LNCaP clone FGC (cell line): ENCODE data around the gene SPNS1.

Experiments
- DNase-seq: peaks from one replicate; pipeline ENCODE4 v3.0.0-alpha.2; 2011; ENCODE audit warnings: low read depth
- H3K4me3 ChIP-seq: 2 replicates; pipeline ENCODE4 v1.5.1; 2011; ENCODE audit warnings: mild to moderate bottlenecking, low read depth, low read length, control low read depth
- TF ChIP-seq, protein P1 (sequence below): IDR thresholded peaks from 2 replicates; pipeline ENCODE4 v1.5.1; 2012; ENCODE audit warnings: mild to moderate bottlenecking; ENCODE audit not compliant: control insufficient read depth, insufficient read depth; ENCODE audit errors: extremely low read depth

Gene SPNS1

DNA sequence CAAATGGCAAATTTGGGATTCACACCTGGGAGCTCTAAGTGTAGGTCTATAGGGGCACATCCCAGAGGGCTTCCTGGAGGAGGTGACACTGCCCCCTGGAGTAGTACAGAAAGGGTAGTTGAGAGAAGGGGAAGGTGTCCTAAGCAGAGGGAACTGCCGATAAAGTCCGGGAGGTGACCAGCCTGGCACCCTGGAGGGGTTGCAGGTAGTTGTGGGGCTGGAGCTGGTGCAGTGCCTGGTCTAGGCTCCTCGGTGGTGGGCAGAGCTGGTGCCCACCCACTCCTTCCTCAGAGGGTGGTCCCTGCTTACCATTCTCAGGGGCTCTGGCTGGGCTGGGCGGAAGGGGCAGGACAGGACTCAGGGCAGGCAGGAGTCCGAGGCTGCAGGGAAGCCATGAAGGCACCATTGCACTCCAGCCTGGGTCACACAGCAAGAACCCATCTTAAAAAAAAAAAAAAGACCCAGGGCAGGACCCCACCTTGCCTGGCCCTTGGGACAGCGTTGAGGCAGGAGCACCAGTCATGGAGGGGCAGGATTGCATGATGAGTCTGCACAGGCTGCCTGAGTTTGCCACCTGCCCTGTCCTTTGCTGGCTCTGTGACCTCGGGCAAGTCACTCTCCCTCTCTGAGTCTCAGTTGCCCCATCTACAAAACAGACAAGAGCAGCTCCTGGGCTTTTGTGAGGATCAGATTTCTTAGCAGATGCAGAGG, 54.0 kb downstream of the SPNS1 start:
- no peak for DNase-seq
- no peak overlapping the region for H3K4me3 ChIP-seq
- TF ChIP-seq, protein P1, sequence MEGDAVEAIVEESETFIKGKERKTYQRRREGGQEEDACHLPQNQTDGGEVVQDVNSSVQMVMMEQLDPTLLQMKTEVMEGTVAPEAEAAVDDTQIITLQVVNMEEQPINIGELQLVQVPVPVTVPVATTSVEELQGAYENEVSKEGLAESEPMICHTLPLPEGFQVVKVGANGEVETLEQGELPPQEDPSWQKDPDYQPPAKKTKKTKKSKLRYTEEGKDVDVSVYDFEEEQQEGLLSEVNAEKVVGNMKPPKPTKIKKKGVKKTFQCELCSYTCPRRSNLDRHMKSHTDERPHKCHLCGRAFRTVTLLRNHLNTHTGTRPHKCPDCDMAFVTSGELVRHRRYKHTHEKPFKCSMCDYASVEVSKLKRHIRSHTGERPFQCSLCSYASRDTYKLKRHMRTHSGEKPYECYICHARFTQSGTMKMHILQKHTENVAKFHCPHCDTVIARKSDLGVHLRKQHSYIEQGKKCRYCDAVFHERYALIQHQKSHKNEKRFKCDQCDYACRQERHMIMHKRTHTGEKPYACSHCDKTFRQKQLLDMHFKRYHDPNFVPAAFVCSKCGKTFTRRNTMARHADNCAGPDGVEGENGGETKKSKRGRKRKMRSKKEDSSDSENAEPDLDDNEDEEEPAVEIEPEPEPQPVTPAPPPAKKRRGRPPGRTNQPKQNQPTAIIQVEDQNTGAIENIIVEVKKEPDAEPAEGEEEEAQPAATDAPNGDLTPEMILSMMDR, result no peak

DNA sequence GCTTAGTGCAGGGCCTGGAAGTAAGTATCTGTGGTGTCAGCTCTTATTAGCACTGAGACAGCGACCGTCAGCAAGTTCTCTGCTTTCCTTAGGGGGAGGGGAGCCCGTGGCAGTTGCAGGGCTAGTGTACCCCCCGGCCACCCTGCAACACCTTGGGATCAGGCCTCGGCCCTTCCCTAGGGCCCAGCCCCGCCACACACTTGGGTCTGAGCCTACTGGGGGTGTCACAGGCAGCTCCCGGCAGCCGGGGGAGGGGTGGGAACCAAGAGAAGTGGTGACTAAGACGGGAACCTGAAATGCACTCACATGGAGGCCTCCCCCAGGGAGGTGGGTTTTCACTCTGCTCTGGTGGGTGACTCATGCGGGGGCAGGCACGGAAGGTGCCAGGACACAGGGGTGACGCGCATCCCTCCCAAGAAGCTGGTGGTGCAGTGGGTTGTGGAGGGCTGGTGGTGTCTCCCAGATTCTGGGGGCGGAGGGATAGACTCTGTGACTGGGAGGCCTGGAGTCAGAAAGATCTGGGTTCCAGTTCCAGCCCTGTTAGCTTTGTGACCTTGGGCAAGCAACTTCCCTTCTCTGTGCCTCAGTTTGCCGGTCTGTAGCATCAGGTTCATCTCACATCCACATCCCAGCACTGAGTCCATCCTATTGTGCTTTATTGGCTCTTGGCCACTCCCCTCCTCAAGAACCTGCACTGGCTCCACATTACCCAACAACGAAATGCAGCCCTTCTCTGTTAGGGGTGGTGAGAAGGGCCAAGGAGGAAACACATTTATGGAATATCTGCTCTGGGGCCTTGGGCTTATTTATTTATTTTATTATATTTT, 54.8 kb downstream of the SPNS1 start:
- H3K4me3 ChIP-seq, result no peak overlapping the region
- TF ChIP-seq, protein P1, result no peak
- no peak for DNase-seq

DNA sequence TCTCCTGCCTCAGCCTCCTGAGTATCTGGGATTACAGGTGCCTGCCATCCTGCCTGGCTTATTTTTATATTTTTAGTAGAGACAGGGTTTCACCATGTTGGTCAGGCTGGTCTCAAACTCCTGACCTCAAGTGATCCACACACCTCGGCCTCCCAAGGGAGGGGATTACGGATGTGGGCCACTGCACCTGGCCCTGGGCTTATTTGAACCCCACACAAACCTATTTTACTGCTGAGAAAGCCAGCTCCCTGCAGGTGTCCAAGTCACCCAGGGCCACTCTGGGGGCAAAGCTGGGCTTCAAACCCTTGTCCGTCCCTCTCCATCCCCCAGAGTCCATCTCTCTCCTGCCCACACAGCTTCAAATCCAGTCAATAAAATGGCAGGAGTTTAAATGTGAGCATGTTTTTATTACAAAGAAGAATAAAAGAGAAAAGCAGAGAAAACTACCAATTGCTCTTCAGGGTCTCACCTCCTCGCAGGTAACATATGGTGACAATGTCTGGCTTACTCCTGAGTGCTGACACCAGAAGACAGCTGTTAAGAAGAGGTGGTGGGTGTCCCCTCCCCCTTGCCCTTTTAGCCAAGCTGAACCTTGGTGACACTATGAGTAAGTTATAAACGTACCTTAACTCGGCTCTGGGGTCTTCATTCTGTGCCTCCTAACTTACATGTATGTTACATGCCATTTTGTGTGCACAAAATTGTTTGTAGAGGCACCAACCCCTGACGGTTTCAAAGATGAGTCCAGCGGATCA, 55.7 kb downstream of the SPNS1 start:
- H3K4me3 ChIP-seq, result no peak overlapping the region
- DNase-seq, result no peak
- TF ChIP-seq, protein P1, result no peak
